Sigmoid colon (tissue), 7 donors: ENCODE data around the gene SLC12A8. TPM values are rescaled to one million over a fixed set of nuclear protein-coding genes. Genes with fewer than 3 reads are reported as not detected.

ENCODE experiments used
- DNase-seq: peaks from one replicate; pipeline ENCODE4 v3.0.0-alpha.2; 2019
- H3K27ac ChIP-seq, 4 donors: fragments of 200-600 bp; sonication (generic); one replicate each; pipeline ENCODE4 v1.5.1; 2016 to 2019; ENCODE audit warnings: mild to moderate bottlenecking in 1 of 4
- H3K27me3 ChIP-seq, 3 donors: fragments of 200-600 bp; sonication (generic); one replicate each; pipeline ENCODE4 v1.5.1; 2019; ENCODE audit warnings: mild to moderate bottlenecking in 1 of 3
- H3K36me3 ChIP-seq, 4 donors: fragments of 200-600 bp; sonication (generic); one replicate each; pipeline ENCODE4 v1.5.1; 2016 to 2019
- H3K4me1 ChIP-seq, 4 donors: fragments of 200-600 bp; sonication (generic); one replicate each; pipeline ENCODE4 v1.5.1; 2017 to 2019
- H3K4me3 ChIP-seq, 4 donors: fragments of 200-600 bp; sonication (generic); one replicate each; pipeline ENCODE4 v1.5.1; 2017 to 2019; ENCODE audit warnings: mild to moderate bottlenecking in 2 of 4, moderate library complexity in 1 of 4
- H3K9me3 ChIP-seq, 4 donors: fragments of 200-600 bp in 3 of 4; sonication (generic) in 3 of 4; one replicate each; pipeline versions ENCODE4 v1.5.1 to v1.6.1; 2013 to 2019
- CTCF ChIP-seq, 4 experiments: fragments of 450-650 bp in 3 of 4; fragments of 200-600 bp in 1 of 4; IDR thresholded peaks; one replicate each; pipeline ENCODE4 v1.5.1; 2016 to 2019; ENCODE audit warnings: antibody characterized with exemption in 4 of 4, mild to moderate bottlenecking in 3 of 4, moderate library complexity in 2 of 4
- EP300 ChIP-seq, 4 donors: sonication (generic); formaldehyde crosslinking; IDR thresholded peaks; one replicate each; pipeline ENCODE4 v1.6.1; 2017; ENCODE audit warnings: antibody characterized with exemption in 4 of 4
- POLR2A ChIP-seq, 2 donors: fragments of 450-650 bp; IDR thresholded peaks; one replicate each; pipeline ENCODE4 v1.6.1; 2016; ENCODE audit warnings: antibody characterized with exemption in 2 of 2, mild to moderate bottlenecking in 2 of 2, moderate library complexity in 2 of 2
- POLR2AphosphoS5 ChIP-seq, 4 donors: sonication (generic); formaldehyde crosslinking; IDR thresholded peaks; one replicate each; pipeline ENCODE4 v1.6.1; 2017; ENCODE audit warnings: antibody characterized with exemption in 4 of 4
- WGBS, 2 donors: extraction: QIAGEN DNeasy Blood & Tissue Kit; methylation state at CpG; one replicate each; pipeline ENCODE4 v1.1.7; 2013; 5-methylcytosine and 5-hydroxymethylcytosine counted together
- intact Hi-C: fragments of 100-400 bp; cut with DNase I; formaldehyde crosslinking; loops from one replicate; pipeline ENCODE4 v1.15.1; 2023
- polyA plus RNA-seq, 3 donors: library from polyadenylated mRNA; stranded (reverse); fragments of 200-250 nt; gene quantifications; one replicate each; pipeline ENCODE4 v1.2.3, GENCODE V29; 2013
- total RNA-seq, 4 donors: library from RNA; depleted of rRNA; stranded (reverse); fragments of >200 nt; gene quantifications; one replicate each; pipeline ENCODE4 v1.1.0, GENCODE V29; 2016
- donor health status: healthy with polysubstance abuse.
- donor health status: Bipolar disorder and iron deficiency.
- donor health status: healthy.

SLC12A8 gene
- total and polyA plus RNA-seq, 7 donors = 0.33 to 6.3 (median 1.7) TPM; not detected in 3

DNA sequence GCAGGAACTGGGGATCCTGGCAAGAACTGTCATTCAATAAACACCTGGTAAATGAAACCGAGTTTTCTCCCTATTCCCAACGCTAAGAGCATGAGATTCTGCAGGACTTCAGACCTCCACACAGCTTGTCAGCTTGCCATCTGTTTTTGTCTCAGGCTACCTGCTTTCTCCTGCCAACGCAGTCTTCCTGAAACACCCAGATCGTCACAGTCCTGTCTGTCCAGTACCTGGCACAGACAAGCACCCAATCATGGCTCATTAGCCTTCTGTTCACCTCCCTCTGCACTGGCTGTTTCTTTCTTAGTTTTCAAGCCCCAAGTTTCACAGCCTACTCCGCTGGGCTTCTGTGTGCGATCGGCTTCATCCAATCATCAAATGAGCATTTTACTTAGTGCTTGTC, 5.0 kb downstream of the SLC12A8 start:
- DNase-seq = no peak
- H3K36me3 ChIP-seq = no peaks in the 10 kb centered on the region
- intact Hi-C loops = no loop called here
- no peak overlapping the region for H3K27ac ChIP-seq
- WGBS, 2 donors = 30 to 76% methylated on average over 7 of the region's 7 CpGs
- peaks cover 9 to 16% (median 13%) of the 10 kb centered on the region in 3 donors for H3K27me3 ChIP-seq
- H3K4me1 ChIP-seq = peaks cover 0 to 9% (median 7%) of the 10 kb centered on the region in 4 donors
- TF ChIP-seq POLR2AphosphoS5 (IDR thresholded peaks at IDR 0.05) (no peak), CTCF (IDR thresholded peaks at IDR 0.05) (no peak), EP300 (IDR thresholded peaks at IDR 0.05) (no peak), POLR2A (IDR thresholded peaks at IDR 0.05) (no peak)
- H3K9me3 ChIP-seq = peaks cover 0 to 4% (median 0%) of the 10 kb centered on the region in 4 donors
- H3K4me3 ChIP-seq = no peak overlapping the region

DNA sequence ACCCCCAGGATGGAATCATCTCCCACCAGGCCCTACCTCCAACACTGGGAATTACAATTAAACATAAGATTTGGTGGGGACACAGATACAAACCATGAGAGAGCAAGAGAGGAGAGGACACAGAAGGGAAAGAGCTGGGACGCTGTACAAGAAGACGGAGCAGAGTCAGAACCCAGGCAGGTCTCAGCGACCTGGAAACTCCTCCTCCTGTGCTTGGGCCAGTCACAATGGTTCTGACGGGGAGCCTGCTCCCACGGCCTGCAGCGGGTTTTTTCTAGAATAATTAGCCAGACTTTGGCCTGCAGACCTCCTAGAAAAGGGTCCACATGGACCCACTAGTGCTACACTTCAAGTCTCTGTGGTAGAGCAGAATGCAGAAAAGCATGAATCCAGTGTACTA, 5.6 kb downstream of the SLC12A8 start:
- Histone ChIP-seq H3K36me3 (no peaks in the 10 kb centered on the region), H3K27ac (no peak overlapping the region), H3K4me1 (peaks cover 0 to 4% (median 1%) of the 10 kb centered on the region in 4 donors), H3K4me3 (no peak overlapping the region), H3K27me3 (peaks cover 3 to 11% (median 7%) of the 10 kb centered on the region in 3 donors), H3K9me3 (peaks cover 0 to 4% (median 0%) of the 10 kb centered on the region in 4 donors)
- WGBS, 2 donors = 64 to 89% methylated on average over 6 of the region's 6 CpGs
- DNase-seq = no peak
- TF ChIP-seq POLR2A (IDR thresholded peaks at IDR 0.05) (no peak), CTCF (IDR thresholded peaks at IDR 0.05) (no peak)
- intact Hi-C loops = no loop called here

DNA sequence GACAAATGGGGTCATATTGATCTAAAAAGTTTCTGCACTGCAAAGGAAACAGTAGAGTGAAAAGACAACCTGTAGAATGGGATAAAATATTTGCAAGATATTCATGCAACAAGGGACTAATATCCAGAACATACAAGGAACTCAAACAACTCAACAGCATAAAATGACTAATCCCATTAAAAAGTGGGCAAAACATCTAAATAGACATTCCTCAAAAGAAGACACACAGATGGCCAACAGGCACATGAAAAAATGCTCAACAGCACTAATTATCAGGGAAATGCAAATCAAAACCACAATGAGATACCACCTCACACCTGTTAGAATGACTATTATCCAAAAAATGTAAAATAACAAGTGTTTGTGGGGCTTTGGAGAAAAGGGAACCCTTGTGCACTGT, 8.8 kb downstream of the SLC12A8 start:
- H3K4me1 ChIP-seq = no peaks in the 10 kb centered on the region
- no peaks in the 10 kb centered on the region for H3K27me3 ChIP-seq
- peaks cover 0 to 4% (median 0%) of the 10 kb centered on the region in 4 donors for H3K9me3 ChIP-seq
- DNase-seq = no peak
- no peak overlapping the region for H3K27ac ChIP-seq
- TF ChIP-seq EP300 (IDR thresholded peaks at IDR 0.05) (no peak), POLR2AphosphoS5 (IDR thresholded peaks at IDR 0.05) (no peak), POLR2A (IDR thresholded peaks at IDR 0.05) (no peak), CTCF (IDR thresholded peaks at IDR 0.05) (no peak)
- intact Hi-C loops = no loop called here
- H3K4me3 ChIP-seq = no peak overlapping the region
- no peaks in the 10 kb centered on the region for H3K36me3 ChIP-seq

GRCh38 chr3:125202197-125202596, 10.4 kb downstream of the SLC12A8 start:
- Histone ChIP-seq H3K36me3 (no peaks in the 10 kb centered on the region), H3K27ac (no peak overlapping the region), H3K27me3 (no peaks in the 10 kb centered on the region), H3K4me1 (no peaks in the 10 kb centered on the region), H3K4me3 (no peak overlapping the region), H3K9me3 (peaks cover 0 to 4% (median 0%) of the 10 kb centered on the region in 4 donors)
- WGBS, 2 donors = 90 to 92% methylated on average over 4 of the region's 4 CpGs
- DNase-seq = no peak
- intact Hi-C loops = no loop called here
- no peak for TF ChIP-seq CTCF (IDR thresholded peaks at IDR 0.05)
- no peak for TF ChIP-seq EP300 (IDR thresholded peaks at IDR 0.05)

- H3K4me1 ChIP-seq = no peaks in the 10 kb centered on the region
- H3K4me3 ChIP-seq = no peak overlapping the region
- DNase-seq = no peak
- no peaks in the 10 kb centered on the region for H3K36me3 ChIP-seq
- WGBS, 2 donors = 81 to 87% methylated on average over 6 of the region's 6 CpGs
- no peak for TF ChIP-seq CTCF (IDR thresholded peaks at IDR 0.05)
- no peak for TF ChIP-seq POLR2AphosphoS5 (IDR thresholded peaks at IDR 0.05)
- H3K27me3 ChIP-seq = no peaks in the 10 kb centered on the region
- intact Hi-C loops = no loop called here
- H3K9me3 ChIP-seq = peaks cover 0 to 4% (median 0%) of the 10 kb centered on the region in 4 donors
- H3K27ac ChIP-seq = no peak overlapping the region
These were observed 11.8 kb downstream of the SLC12A8 start for GRCh38 chr3:125200731-125201139.
